Stomach (tissue), 9 donors: ENCODE measurements around the gene XYLT1. TPM values are rescaled to one million over a fixed set of nuclear protein-coding genes. Genes with fewer than 3 reads are reported as not detected.

ENCODE experiments used
- DNase-seq, 2 donors: peaks; one replicate each; pipeline versions ENCODE4 v3.0.0 to v3.0.0-alpha.2; 2013 to 2019
- H3K27ac ChIP-seq, 5 donors: fragments of 200-600 bp in 4 of 5; sonication (generic) in 4 of 5; one replicate each; pipeline ENCODE4 v1.5.1; 2013 to 2019; ENCODE audit warnings: mild to moderate bottlenecking in 1 of 5, moderate library complexity in 1 of 5
- H3K27me3 ChIP-seq, 3 donors: fragments of 200-600 bp; sonication (generic); one replicate each; pipeline ENCODE4 v1.5.1; 2017 to 2019; ENCODE audit warnings: mixed run types in 1 of 3
- H3K36me3 ChIP-seq, 4 donors: fragments of 200-600 bp; sonication (generic); 1 replicate in 3 of 4; 2 replicates in 1 of 4; pipeline ENCODE4 v1.5.1; 2016 to 2019
- H3K4me1 ChIP-seq, 4 donors: fragments of 200-600 bp; sonication (generic); one replicate each; pipeline ENCODE4 v1.5.1; 2016 to 2019
- H3K4me3 ChIP-seq, 4 donors: fragments of 200-600 bp; sonication (generic) in 3 of 4; one replicate each; pipeline ENCODE4 v1.5.1; 2016 to 2019; ENCODE audit warnings: mild to moderate bottlenecking in 1 of 4
- H3K9me3 ChIP-seq, 4 donors: fragments of 200-600 bp; sonication (generic); one replicate each; pipeline ENCODE4 v1.5.1; 2016 to 2019
- CTCF ChIP-seq, 7 experiments: fragments of 450-650 bp in 4 of 7; fragments of 200-600 bp in 3 of 7; sonication (generic) in 3 of 7; IDR thresholded peaks; one replicate each; pipeline ENCODE4 v1.5.1; 2016 to 2019; ENCODE audit warnings: antibody characterized with exemption in 7 of 7, control low read depth in 2 of 7, mild to moderate bottlenecking in 1 of 7
- EP300 ChIP-seq: sonication (generic); formaldehyde crosslinking; IDR thresholded peaks from one replicate; pipeline ENCODE4 v1.6.1; 2017; ENCODE audit warnings: antibody characterized with exemption
- POLR2A ChIP-seq, 4 donors: fragments of 450-650 bp; IDR thresholded peaks; one replicate each; pipeline ENCODE4 v1.6.1; 2016; ENCODE audit warnings: antibody characterized with exemption in 4 of 4, control low read depth in 2 of 4, mild to moderate bottlenecking in 1 of 4, moderate library complexity in 1 of 4
- POLR2AphosphoS5 ChIP-seq, 3 donors: sonication (generic); formaldehyde crosslinking; IDR thresholded peaks; one replicate each; pipeline ENCODE4 v1.6.1; 2016; ENCODE audit warnings: antibody characterized with exemption in 3 of 3
- WGBS, 5 donors: extraction: QIAGEN DNeasy Blood & Tissue Kit in 3 of 5; methylation state at CpG; one replicate each; pipeline versions ENCODE4 v1.1.5 to v1.1.7; 2013 to 2018; 5-methylcytosine and 5-hydroxymethylcytosine counted together
- intact Hi-C: fragments of 100-400 bp; cut with DNase I; formaldehyde crosslinking; loops from one replicate; pipeline ENCODE4 v1.15.1; 2023; ENCODE audit warnings: low total_unique reads
- polyA plus RNA-seq, 3 donors: library from polyadenylated mRNA; stranded (reverse); fragments of 200-250 nt; gene quantifications; one replicate each; pipeline ENCODE4 v1.2.3, GENCODE V29; 2013
- total RNA-seq, 5 donors: library from RNA; depleted of rRNA; stranded (reverse); fragments of >200 nt; gene quantifications; one replicate each; pipeline versions ENCODE4 v1.1.0 to v1.2.3, GENCODE V29; 2014 to 2016
- donor health status: healthy with polysubstance abuse.
- donor health status: Bipolar disorder and iron deficiency.
- donor health status: healthy.

XYLT1 gene
- total and polyA plus RNA-seq, 8 donors = 0.87 to 59.5 (median 9.5) TPM

GRCh38 chr16:17369421-17370222 lies 101.1 kb downstream of the XYLT1 start:
- no peaks in the 10 kb centered on the region for H3K36me3 ChIP-seq
- H3K4me1 ChIP-seq = peaks cover 16 to 78% (median 53%) of the 10 kb centered on the region in 4 donors
- peak overlapping the region; percentile 45 to 81 (median 57) for H3K27ac ChIP-seq
- intact Hi-C loops = no loop called here
- TF ChIP-seq POLR2A (IDR thresholded peaks at IDR 0.05) (no peak), EP300 (no peak), CTCF (IDR thresholded peaks at IDR 0.05) (no peak), POLR2AphosphoS5 (IDR thresholded peaks at IDR 0.05) (peak in 2 of 3 donors; percentile 29 to 65)
- H3K9me3 ChIP-seq = no peaks in the 10 kb centered on the region
- H3K27me3 ChIP-seq = no peaks in the 10 kb centered on the region
- H3K4me3 ChIP-seq = no peak overlapping the region
- DNase-seq = peak; percentile 59 to 79
- WGBS, 5 donors = 44 to 63% (median 54%) methylated on average over 14 of the region's 14 CpGs

DNA sequence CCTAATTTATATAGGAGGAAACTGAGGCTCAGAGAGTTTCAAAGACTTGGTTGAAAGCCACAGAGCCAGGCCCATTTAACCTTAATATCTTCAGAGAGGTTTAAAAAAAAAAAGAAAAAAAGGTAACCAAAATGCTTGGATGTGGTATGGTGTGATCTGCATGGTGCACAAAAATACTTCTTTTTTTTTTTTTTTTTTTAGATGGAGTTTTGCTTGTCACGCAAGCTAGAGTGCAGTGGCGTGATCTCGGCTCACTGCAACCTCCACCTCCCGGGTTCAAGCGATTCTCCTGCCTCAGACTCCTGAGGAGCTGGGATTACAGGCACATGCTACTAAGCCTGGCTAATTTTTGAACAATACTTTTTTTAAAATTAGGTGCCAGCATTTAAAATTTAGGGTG lies 101.8 kb downstream of the XYLT1 start:
- 73 to 85% (median 79%) methylated on average over 5 of the region's 5 CpGs for WGBS, 5 donors
- no peaks in the 10 kb centered on the region for H3K27me3 ChIP-seq
- no peaks in the 10 kb centered on the region for H3K36me3 ChIP-seq
- peaks cover 21 to 78% (median 55%) of the 10 kb centered on the region in 4 donors for H3K4me1 ChIP-seq
- H3K4me3 ChIP-seq = no peak overlapping the region
- peak overlapping the region in 4 of 5 donors; percentile 25 to 81 (median 64) for H3K27ac ChIP-seq
- TF ChIP-seq POLR2A (IDR thresholded peaks at IDR 0.05) = no peak
- TF ChIP-seq EP300 = no peak
- no peak for TF ChIP-seq POLR2AphosphoS5 (IDR thresholded peaks at IDR 0.05)
- no peak for TF ChIP-seq CTCF (IDR thresholded peaks at IDR 0.05)
- H3K9me3 ChIP-seq = no peaks in the 10 kb centered on the region
- intact Hi-C loops = no loop called here
- no peak for DNase-seq

GRCh38 chr16:17368446-17368845 lies 102.3 kb downstream of the XYLT1 start:
- Histone ChIP-seq H3K27ac (peak overlapping the region in 3 of 5 donors; percentile 23 to 81 (median 72)), H3K4me1 (peaks cover 21 to 82% (median 55%) of the 10 kb centered on the region in 4 donors)
- TF ChIP-seq CTCF (IDR thresholded peaks at IDR 0.05) (no peak), POLR2AphosphoS5 (IDR thresholded peaks at IDR 0.05) (no peak), POLR2A (IDR thresholded peaks at IDR 0.05) (no peak), EP300 (no peak)

GRCh38 chr16:17367923-17368322 lies 102.8 kb downstream of the XYLT1 start:
- Histone ChIP-seq H3K4me3 (no peak overlapping the region), H3K36me3 (no peaks in the 10 kb centered on the region), H3K27ac (peak overlapping the region in 3 of 5 donors; percentile 13 to 81 (median 72)), H3K4me1 (peaks cover 21 to 85% (median 59%) of the 10 kb centered on the region in 4 donors), H3K9me3 (no peaks in the 10 kb centered on the region), H3K27me3 (no peaks in the 10 kb centered on the region)
- TF ChIP-seq CTCF (IDR thresholded peaks at IDR 0.05) (peak in 1 of 7 experiments; percentile 9), EP300 (no peak), POLR2AphosphoS5 (IDR thresholded peaks at IDR 0.05) (no peak), POLR2A (IDR thresholded peaks at IDR 0.05) (no peak)
- intact Hi-C loops = no loop called here
- peak in 1 of 2 donors; percentile 58 for DNase-seq
- 51 to 80% (median 58%) methylated on average over 10 of the region's 10 CpGs for WGBS, 5 donors

More at GRCh38 chr16:17368446-17368845, 102.3 kb downstream of the XYLT1 start:
- no peak for DNase-seq
- Histone ChIP-seq H3K9me3 (no peaks in the 10 kb centered on the region), H3K27me3 (no peaks in the 10 kb centered on the region), H3K36me3 (no peaks in the 10 kb centered on the region), H3K4me3 (no peak overlapping the region)
- WGBS, 5 donors = 67 to 84% (median 72%) methylated on average over 3 of the region's 3 CpGs
- intact Hi-C loops = no loop called here
